Calu3 (cell line): ENCODE measurements around the gene OR2T34. TPM values are rescaled to one million over a fixed set of nuclear protein-coding genes. Genes with fewer than 3 reads are reported as not detected.
"Not testable (repeated sequence)": the region's sequence is repeated elsewhere in the genome, so short reads cannot be mapped to it uniquely, and the experiment has no call there.

Experiments
- Bru-seq: library from RNA; stranded (reverse); fragments of 400-500 nt; gene quantifications from one replicate; lab custom pipeline; 2021; lab: Mats Ljungman, UMichigan
- BruChase-seq, 2 experiments: library from RNA; stranded (reverse); fragments of 400-500 nt; gene quantifications; one replicate each; lab custom pipeline; 2021; lab: Mats Ljungman, UMichigan
- BruUV-seq: library from RNA; stranded (reverse); fragments of 400-500 nt; replicated peaks from 2 replicates; lab custom pipeline; 2021; lab: Mats Ljungman, UMichigan
- CTCF ChIA-PET: fragments of 300-600 bp; sonication (Branson Sonifier 250); formaldehyde crosslinking; loops from one replicate; lab custom pipeline; 2022; ENCODE audit warnings: antibody characterized with exemption; lab: Charles Lee
- DNase-seq: peaks from one replicate; pipeline ENCODE4 v3.0.0; 2022
- H3K27ac Mint-ChIP-seq: one replicate; pipeline ENCODE4 v1.8.0; 2022; ENCODE audit warnings: mixed read lengths; ENCODE audit not compliant: unreplicated experiment
- H3K27me3 Mint-ChIP-seq: one replicate; pipeline ENCODE4 v1.8.0; 2022; ENCODE audit warnings: mixed read lengths; ENCODE audit not compliant: unreplicated experiment
- H3K36me3 Mint-ChIP-seq: one replicate; pipeline ENCODE4 v1.8.0; 2022; ENCODE audit warnings: mild to moderate bottlenecking, moderate library complexity, mixed read lengths; ENCODE audit not compliant: insufficient read depth, unreplicated experiment
- H3K4me1 Mint-ChIP-seq: one replicate; pipeline ENCODE4 v1.8.0; 2022; ENCODE audit warnings: mild to moderate bottlenecking, low read depth, mixed read lengths; ENCODE audit not compliant: unreplicated experiment
- H3K4me3 Mint-ChIP-seq: one replicate; pipeline ENCODE4 v1.8.0; 2022; ENCODE audit warnings: mild to moderate bottlenecking, low read depth, moderate library complexity, mixed read lengths; ENCODE audit not compliant: unreplicated experiment
- H3K9me3 Mint-ChIP-seq: one replicate; pipeline ENCODE4 v1.8.0; 2022; ENCODE audit warnings: low read depth, mixed read lengths; ENCODE audit not compliant: unreplicated experiment
- intact Hi-C: fragments of 100-400 bp; cut with micrococcal nuclease; formaldehyde crosslinking; loops from one replicate; pipeline ENCODE4 v1.10.0; 2022; ENCODE audit not compliant: unreplicated experiment
- long read RNA-seq: library from polyadenylated mRNA; stranded (forward); transcript quantifications from one replicate; pipeline ENCODE4 v2.0.0, GENCODE V29; 2022
- total RNA-seq: library from RNA; stranded (reverse); gene quantifications from 2 replicates; pipeline ENCODE4 v1.2.3, GENCODE V29; 2022
- TF ChIP-seq, protein P1 (sequence below): fragments of 200-600 bp; IDR thresholded peaks from one replicate; pipeline ENCODE4 v1.8.0; 2022; ENCODE audit warnings: antibody characterized with exemption; ENCODE audit not compliant: unreplicated experiment

Gene OR2T34, protein sequence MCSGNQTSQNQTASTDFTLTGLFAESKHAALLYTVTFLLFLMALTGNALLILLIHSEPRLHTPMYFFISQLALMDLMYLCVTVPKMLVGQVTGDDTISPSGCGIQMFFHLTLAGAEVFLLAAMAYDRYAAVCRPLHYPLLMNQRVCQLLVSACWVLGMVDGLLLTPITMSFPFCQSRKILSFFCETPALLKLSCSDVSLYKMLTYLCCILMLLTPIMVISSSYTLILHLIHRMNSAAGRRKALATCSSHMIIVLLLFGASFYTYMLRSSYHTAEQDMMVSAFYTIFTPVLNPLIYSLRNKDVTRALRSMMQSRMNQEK
- total RNA-seq (not detected in 2 replicates), Bru-seq, nascent RNA (not detected), BruChase-seq, experiment 1, labeled RNA remaining after a 6-hour chase (not detected), BruChase-seq, experiment 2, labeled RNA remaining after a 2-hour chase (not detected)
- long read RNA-seq = 0 reads

DNA sequence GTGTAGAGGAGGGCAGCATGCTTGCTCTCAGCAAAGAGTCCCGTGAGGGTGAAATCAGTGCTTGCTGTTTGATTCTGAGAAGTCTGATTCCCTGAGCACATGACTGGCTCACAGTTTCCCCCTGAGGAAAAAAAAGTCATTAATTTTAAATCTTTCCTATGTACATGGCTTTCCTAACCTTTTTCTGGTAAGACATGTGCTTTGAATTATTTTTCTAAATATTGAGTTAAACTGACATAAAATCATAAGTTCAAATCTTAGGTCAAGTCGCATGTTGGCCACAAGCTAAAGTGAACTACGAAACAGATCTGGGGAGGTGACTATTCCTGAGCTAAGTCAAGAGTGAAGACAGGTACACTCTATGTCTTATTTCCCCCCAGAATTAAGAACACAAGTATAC, at the start of gene OR2T34:
Gene OR2T34, minus strand, starts transcription at position 101 of the 400 bp plus-strand sequence. Its CDS starts 0 bp downstream, at position 101.
- intact Hi-C loops, H3K27ac Mint-ChIP-seq, DNase-seq: not testable (repeated sequence)

DNA sequence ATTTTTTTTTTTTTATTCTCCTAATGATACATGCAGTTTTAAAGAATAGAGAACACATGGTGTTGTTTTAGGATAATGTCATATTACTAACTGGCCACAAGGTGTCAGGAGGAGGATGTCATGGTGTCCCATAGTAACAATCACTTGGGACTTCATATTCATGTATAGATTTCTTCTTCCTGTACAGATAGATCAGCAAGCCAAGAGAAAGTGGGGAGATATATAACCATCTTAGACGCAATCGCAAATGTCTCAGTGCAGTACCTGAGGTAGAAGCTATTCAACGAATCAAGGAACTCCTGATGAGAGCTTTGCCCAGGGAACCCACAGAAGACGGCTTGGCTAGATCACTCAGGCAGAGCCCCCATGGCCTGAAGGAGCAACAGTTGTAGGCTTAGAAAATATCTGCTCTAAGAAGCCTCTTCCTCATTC, 48.0 kb upstream of the OR2T34 start:
- BruUV-seq = no TSS peak
- intact Hi-C loops = loop anchor here (1.0 kb wide), 2 partner anchors 65 to 185 kb away; no protein-coding TSS in a partner anchor
- TF ChIP-seq, protein P1, sequence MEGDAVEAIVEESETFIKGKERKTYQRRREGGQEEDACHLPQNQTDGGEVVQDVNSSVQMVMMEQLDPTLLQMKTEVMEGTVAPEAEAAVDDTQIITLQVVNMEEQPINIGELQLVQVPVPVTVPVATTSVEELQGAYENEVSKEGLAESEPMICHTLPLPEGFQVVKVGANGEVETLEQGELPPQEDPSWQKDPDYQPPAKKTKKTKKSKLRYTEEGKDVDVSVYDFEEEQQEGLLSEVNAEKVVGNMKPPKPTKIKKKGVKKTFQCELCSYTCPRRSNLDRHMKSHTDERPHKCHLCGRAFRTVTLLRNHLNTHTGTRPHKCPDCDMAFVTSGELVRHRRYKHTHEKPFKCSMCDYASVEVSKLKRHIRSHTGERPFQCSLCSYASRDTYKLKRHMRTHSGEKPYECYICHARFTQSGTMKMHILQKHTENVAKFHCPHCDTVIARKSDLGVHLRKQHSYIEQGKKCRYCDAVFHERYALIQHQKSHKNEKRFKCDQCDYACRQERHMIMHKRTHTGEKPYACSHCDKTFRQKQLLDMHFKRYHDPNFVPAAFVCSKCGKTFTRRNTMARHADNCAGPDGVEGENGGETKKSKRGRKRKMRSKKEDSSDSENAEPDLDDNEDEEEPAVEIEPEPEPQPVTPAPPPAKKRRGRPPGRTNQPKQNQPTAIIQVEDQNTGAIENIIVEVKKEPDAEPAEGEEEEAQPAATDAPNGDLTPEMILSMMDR = no peak
- Mint-ChIP-seq H3K36me3 (no peaks in the 10 kb centered on the region), H3K9me3 (peaks cover 8% of the 10 kb centered on the region), H3K27me3 (no peaks in the 10 kb centered on the region), H3K27ac (no peak overlapping the region), H3K4me3 (no peak overlapping the region), H3K4me1 (no peaks in the 10 kb centered on the region)
- peak; percentile 21 for DNase-seq
- CTCF ChIA-PET = no interaction called here

More for the DNA sequence above, at the start of gene OR2T34:
- H3K4me1 Mint-ChIP-seq, CTCF ChIA-PET, H3K4me3 Mint-ChIP-seq, BruUV-seq, H3K9me3 Mint-ChIP-seq, H3K36me3 Mint-ChIP-seq, H3K27me3 Mint-ChIP-seq: not testable (repeated sequence)

- DNase-seq = no peak
- CTCF ChIA-PET = no interaction called here
- peaks cover 8% of the 10 kb centered on the region for H3K9me3 Mint-ChIP-seq
- H3K36me3 Mint-ChIP-seq = no peaks in the 10 kb centered on the region
- no peaks in the 10 kb centered on the region for H3K4me1 Mint-ChIP-seq
- TF ChIP-seq, protein P1 = no peak
- no peak overlapping the region for H3K27ac Mint-ChIP-seq
- H3K27me3 Mint-ChIP-seq = no peaks in the 10 kb centered on the region
- no peak overlapping the region for H3K4me3 Mint-ChIP-seq
- BruUV-seq = no TSS peak
- intact Hi-C loops = loop anchor here (1.0 kb wide), 2 partner anchors 66 to 186 kb away; no protein-coding TSS in a partner anchor
Measured at GRCh38 chr1:248621770-248622169, 47.2 kb upstream of the OR2T34 start.

GRCh38 chr1:248618878-248619277, 44.3 kb upstream of the OR2T34 start:
- H3K4me3 Mint-ChIP-seq = no peak overlapping the region
- intact Hi-C loops = no loop called here
- no peaks in the 10 kb centered on the region for H3K27me3 Mint-ChIP-seq
- TF ChIP-seq, protein P1 = no peak
- CTCF ChIA-PET = no interaction called here
- peak; percentile 42 for DNase-seq
- H3K4me1 Mint-ChIP-seq = no peaks in the 10 kb centered on the region
- H3K27ac Mint-ChIP-seq = no peak overlapping the region
- no TSS peak for BruUV-seq
- peaks cover 8% of the 10 kb centered on the region for H3K9me3 Mint-ChIP-seq
- no peaks in the 10 kb centered on the region for H3K36me3 Mint-ChIP-seq
